Suprapubic skin (tissue), 4 donors: ENCODE results near the gene GPR161.

ENCODE experiments used
- EP300 ChIP-seq: sonication (generic); formaldehyde crosslinking; IDR thresholded peaks from one replicate; pipeline ENCODE4 v1.6.1; 2017; ENCODE audit warnings: antibody characterized with exemption
- POLR2A ChIP-seq, 2 donors: fragments of 450-650 bp; IDR thresholded peaks; one replicate each; pipeline ENCODE4 v1.6.1; 2017; ENCODE audit warnings: antibody characterized with exemption in 2 of 2, mild to moderate bottlenecking in 2 of 2, moderate library complexity in 2 of 2
- POLR2AphosphoS5 ChIP-seq, 3 donors: sonication (generic); formaldehyde crosslinking; IDR thresholded peaks; one replicate each; pipeline ENCODE4 v1.6.1; 2017; ENCODE audit warnings: antibody characterized with exemption in 3 of 3
- TF ChIP-seq, protein P1 (sequence below), 2 donors: fragments of 200-600 bp in 1 of 2; fragments of 450-650 bp in 1 of 2; sonication (generic) in 1 of 2; IDR thresholded peaks; one replicate each; pipeline ENCODE4 v1.5.1; 2016 to 2019; ENCODE audit warnings: antibody characterized with exemption in 2 of 2, mild to moderate bottlenecking in 1 of 2, moderate library complexity in 1 of 2

- TF ChIP-seq EP300 = no peak
- TF ChIP-seq, protein P1, sequence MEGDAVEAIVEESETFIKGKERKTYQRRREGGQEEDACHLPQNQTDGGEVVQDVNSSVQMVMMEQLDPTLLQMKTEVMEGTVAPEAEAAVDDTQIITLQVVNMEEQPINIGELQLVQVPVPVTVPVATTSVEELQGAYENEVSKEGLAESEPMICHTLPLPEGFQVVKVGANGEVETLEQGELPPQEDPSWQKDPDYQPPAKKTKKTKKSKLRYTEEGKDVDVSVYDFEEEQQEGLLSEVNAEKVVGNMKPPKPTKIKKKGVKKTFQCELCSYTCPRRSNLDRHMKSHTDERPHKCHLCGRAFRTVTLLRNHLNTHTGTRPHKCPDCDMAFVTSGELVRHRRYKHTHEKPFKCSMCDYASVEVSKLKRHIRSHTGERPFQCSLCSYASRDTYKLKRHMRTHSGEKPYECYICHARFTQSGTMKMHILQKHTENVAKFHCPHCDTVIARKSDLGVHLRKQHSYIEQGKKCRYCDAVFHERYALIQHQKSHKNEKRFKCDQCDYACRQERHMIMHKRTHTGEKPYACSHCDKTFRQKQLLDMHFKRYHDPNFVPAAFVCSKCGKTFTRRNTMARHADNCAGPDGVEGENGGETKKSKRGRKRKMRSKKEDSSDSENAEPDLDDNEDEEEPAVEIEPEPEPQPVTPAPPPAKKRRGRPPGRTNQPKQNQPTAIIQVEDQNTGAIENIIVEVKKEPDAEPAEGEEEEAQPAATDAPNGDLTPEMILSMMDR (IDR thresholded peaks at IDR 0.05) = no peak
- TF ChIP-seq POLR2AphosphoS5 (IDR thresholded peaks at IDR 0.05) = no peak
- no peak for TF ChIP-seq POLR2A (IDR thresholded peaks at IDR 0.05)
These were observed 34.2 kb downstream of the GPR161 start for GRCh38 chr1:168102487-168102886.
